Prostate gland (tissue), 2 donors: ENCODE measurements around the gene PPM1F.

Experiments
- CTCF ChIP-seq, 4 experiments: fragments of 200-600 bp in 2 of 4; fragments of 450-650 bp in 2 of 4; sonication (generic) in 2 of 4; IDR thresholded peaks; 1 replicate in 3 of 4; 2 replicates in 1 of 4; pipeline ENCODE4 v1.5.1; 2016 to 2019; ENCODE audit warnings: antibody characterized with exemption in 4 of 4, mild to moderate bottlenecking in 2 of 4, moderate library complexity in 2 of 4
- POLR2A ChIP-seq: fragments of 450-650 bp; IDR thresholded peaks from one replicate; pipeline ENCODE4 v1.6.1; 2016; ENCODE audit warnings: antibody characterized with exemption, mild to moderate bottlenecking
- POLR2AphosphoS5 ChIP-seq: sonication (generic); formaldehyde crosslinking; IDR thresholded peaks from one replicate; pipeline ENCODE4 v1.6.1; 2017; ENCODE audit warnings: antibody characterized with exemption

GRCh38 chr22:21991304-21991596 lies 38.6 kb upstream of the PPM1F start:
- no peak for TF ChIP-seq POLR2A
- no peak for TF ChIP-seq CTCF (IDR thresholded peaks at IDR 0.05)
- TF ChIP-seq POLR2AphosphoS5, result no peak
